Fibroblast of mammary gland (primary cell): ENCODE results near the gene B3GAT1.
"Not testable (repeated sequence)": the region's sequence is repeated elsewhere in the genome, so short reads cannot be mapped to it uniquely, and the experiment has no call there.

Source experiments
- DNase-seq: peaks from one replicate; pipeline ENCODE4 v3.0.0-alpha.2; 2010; ENCODE audit warnings: low read depth
- H3K4me3 ChIP-seq: 2 replicates; pipeline ENCODE4 v1.5.1; 2011; ENCODE audit warnings: low read depth, mild to moderate bottlenecking, low read length, moderate library complexity; ENCODE audit not compliant: control insufficient read depth
- CTCF ChIP-seq: conservative IDR thresholded peaks from 2 replicates; pipeline ENCODE4 v1.5.1; 2011; ENCODE audit warnings: low read depth, low read length, inconsistent platforms; ENCODE audit not compliant: control insufficient read depth, insufficient read depth

The B3GAT1 gene

GRCh38 chr11:134412203-134413042 is at the start of gene B3GAT1:
Gene B3GAT1, minus strand, starts transcription at chr11:134412242. Its CDS starts 24,583 bp downstream, at chr11:134387659.
- no peak for DNase-seq
- no peak within 1 kb of the TSS for H3K4me3 ChIP-seq
- no peak for TF ChIP-seq CTCF

DNA sequence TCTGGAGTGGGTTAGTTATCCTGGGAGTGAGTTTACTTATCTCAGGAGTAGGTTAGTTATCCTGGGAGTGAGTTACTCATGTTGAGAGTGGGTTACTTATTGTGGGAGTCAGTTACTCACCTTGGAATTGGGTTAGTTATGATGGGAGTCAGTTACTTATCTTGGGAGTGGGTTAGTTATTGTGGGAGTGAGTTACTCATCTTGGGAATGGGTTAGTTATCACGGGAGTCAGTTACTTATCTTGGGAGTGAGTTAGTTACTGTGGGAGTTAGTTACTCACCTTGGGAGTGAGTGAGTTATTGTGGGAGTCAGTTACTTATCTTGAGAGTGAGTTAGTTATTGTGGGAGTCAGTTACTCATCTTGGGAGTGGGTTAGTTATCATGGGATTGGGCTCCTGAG is 49.6 kb upstream of the B3GAT1 start:
- DNase-seq: no peak
- no peak for TF ChIP-seq CTCF
- H3K4me3 ChIP-seq: no peak overlapping the region

- no peak for DNase-seq
- no peak overlapping the region for H3K4me3 ChIP-seq
- TF ChIP-seq CTCF: no peak
Measured at GRCh38 chr11:134460881-134461280, 48.8 kb upstream of the B3GAT1 start.

GRCh38 chr11:134460062-134460561 is 48.1 kb upstream of the B3GAT1 start:
- no peak overlapping the region for H3K4me3 ChIP-seq
- no peak for DNase-seq
- no peak for TF ChIP-seq CTCF

GRCh38 chr11:134459246-134460061 is 47.4 kb upstream of the B3GAT1 start:
- no peak for DNase-seq
- no peak for TF ChIP-seq CTCF

GRCh38 chr11:134457411-134458007 is 45.5 kb upstream of the B3GAT1 start:
- not testable (repeated sequence) for DNase-seq

More at GRCh38 chr11:134459246-134460061, 47.4 kb upstream of the B3GAT1 start:
- no peak overlapping the region for H3K4me3 ChIP-seq

More at GRCh38 chr11:134457411-134458007, 45.5 kb upstream of the B3GAT1 start:
- not testable (repeated sequence) for H3K4me3 ChIP-seq
